22Rv1 (cell line): ENCODE data around the gene MCF2.
A peak's percentile ranks its signal among the peaks of the same experiment; 100 is the strongest.

Source experiments
- H3K27ac ChIP-seq: fragments of 450-650 bp; 2 replicates; pipeline ENCODE4 v1.5.1; 2017
- ZFX ChIP-seq: fragments of 450-650 bp; IDR thresholded peaks from 2 replicates; pipeline ENCODE4 v1.6.1; 2017; ENCODE audit warnings: antibody characterized with exemption, borderline replicate concordance
- TF ChIP-seq, protein P1 (sequence below): fragments of 450-650 bp; IDR thresholded peaks from 2 replicates; pipeline ENCODE4 v1.5.1; 2017; ENCODE audit warnings: mild to moderate bottlenecking

MCF2 gene

DNA sequence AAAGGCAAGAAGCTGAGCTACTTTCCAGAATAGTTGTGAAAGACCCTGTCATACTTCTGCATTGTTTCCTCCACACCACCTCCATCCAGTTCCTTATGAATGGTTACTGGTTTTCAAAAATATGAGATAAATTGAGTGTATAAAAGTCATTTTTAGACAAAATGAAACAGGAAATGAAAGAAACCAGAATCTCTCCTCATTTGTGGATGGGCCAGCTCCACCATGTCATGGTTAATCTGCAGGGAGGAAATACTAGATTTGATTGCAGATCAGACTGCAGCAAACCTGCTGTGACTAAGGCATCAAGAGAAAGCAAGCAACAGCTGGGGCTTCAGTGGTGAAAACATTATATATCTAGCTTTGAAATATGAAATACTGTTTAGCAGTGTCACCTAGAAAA lies 153.6 kb downstream of the MCF2 start:
- TF ChIP-seq ZFX: no peak
- TF ChIP-seq, protein P1, sequence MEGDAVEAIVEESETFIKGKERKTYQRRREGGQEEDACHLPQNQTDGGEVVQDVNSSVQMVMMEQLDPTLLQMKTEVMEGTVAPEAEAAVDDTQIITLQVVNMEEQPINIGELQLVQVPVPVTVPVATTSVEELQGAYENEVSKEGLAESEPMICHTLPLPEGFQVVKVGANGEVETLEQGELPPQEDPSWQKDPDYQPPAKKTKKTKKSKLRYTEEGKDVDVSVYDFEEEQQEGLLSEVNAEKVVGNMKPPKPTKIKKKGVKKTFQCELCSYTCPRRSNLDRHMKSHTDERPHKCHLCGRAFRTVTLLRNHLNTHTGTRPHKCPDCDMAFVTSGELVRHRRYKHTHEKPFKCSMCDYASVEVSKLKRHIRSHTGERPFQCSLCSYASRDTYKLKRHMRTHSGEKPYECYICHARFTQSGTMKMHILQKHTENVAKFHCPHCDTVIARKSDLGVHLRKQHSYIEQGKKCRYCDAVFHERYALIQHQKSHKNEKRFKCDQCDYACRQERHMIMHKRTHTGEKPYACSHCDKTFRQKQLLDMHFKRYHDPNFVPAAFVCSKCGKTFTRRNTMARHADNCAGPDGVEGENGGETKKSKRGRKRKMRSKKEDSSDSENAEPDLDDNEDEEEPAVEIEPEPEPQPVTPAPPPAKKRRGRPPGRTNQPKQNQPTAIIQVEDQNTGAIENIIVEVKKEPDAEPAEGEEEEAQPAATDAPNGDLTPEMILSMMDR: no peak
- H3K27ac ChIP-seq: no peak overlapping the region

DNA sequence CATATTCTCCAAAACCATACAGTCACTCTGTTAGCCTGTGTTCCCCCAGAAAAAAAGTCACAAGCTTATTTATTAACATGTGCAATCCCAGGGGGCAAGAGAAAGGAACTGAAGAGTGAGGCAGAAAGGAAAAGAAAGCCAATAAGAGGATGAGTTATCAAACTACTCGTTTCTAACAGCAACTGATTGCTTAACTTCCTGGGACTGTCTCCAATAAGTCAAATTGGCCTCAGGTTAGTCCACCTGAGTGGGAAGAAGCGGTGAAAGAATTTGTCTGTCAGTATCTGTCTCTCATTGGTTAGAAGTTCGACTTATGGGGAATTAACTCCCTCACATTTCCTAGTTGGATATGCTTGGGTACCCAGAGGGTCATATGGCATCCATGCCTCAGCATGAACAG lies 163.4 kb downstream of the MCF2 start:
- TF ChIP-seq, protein P1: no peak
- no peak for TF ChIP-seq ZFX
- H3K27ac ChIP-seq: peak overlapping the region; percentile 78

DNA sequence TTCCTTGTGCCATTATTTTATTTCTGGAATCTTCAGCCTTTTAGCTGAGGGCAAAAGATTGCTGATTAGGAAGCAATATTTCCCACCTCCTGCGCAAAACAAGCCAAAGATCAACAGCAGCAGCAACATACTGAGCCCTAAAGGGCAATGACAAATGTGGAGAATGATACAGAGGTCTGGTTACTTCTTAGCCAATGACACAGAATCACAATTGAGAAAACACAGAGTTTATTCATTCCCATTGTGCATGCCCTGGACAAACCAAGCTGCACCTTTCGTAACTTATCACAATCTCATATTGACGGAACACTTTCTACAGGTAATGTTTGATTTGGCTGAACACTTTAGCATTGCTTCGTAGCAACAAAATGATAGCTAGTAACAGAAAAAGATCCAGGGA lies 164.0 kb downstream of the MCF2 start:
- TF ChIP-seq ZFX: no peak
- TF ChIP-seq, protein P1: no peak
- H3K27ac ChIP-seq: peak overlapping the region; percentile 78

DNA sequence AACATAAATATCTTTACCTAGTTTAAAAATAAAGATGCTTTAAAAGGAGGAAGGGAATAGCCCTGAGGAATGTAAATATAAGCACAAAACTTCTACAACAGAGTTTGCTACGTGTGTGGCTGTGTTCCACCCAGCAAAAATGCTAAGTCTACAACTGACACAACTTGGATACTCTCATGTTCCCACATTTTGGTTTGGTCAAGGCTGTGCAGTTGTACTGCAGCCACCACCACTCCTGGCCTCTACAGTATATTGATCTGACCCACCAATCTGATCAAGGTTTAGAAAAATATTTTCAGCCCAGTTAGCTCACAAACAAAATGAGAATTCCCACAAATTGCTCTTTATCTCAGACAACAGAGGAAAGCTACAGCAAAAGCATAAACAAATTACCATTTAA lies 165.3 kb downstream of the MCF2 start:
- TF ChIP-seq ZFX: no peak
- TF ChIP-seq, protein P1: no peak

DNA sequence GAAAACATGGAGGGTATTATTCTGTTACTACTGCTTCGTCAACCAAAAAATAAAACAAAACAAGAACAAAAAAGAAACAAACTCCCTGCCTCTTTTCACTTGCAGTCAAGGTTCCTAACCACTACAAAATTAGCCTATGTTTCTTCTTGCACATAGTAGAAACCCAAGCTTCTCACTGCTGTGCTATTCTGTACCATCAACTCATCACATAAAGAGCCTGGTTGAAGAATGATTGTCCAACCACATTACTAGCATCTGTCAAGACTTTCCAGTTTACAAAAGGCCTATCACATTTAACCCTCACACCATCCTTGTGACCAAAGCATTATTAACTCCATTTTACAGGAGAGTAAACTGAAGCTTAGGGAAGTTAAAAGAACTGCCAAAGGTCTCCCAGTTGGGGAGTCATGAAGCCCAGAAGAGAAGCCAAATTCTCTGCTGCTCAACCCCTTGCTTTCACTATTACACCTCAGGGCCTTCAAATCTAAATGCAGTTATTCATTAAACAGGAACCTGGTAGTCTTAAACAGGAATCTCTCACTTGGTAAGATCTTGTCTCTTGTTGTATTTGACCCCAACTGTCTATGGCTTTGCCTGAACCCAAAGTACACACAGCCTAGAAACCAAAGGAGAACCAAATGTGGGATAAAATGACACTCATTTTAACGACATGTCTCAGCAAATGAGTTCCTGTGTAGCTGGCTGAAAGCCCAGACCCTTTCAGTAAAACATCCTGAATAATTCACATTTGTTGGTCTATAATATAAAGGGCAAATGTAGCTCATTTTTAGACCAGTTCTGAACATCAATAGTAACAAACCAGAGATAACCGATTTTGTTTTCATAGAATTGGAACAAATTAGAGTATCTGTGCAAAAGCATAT lies 168.8 kb downstream of the MCF2 start:
- H3K27ac ChIP-seq: no peak overlapping the region
- no peak for TF ChIP-seq ZFX
- TF ChIP-seq, protein P1: no peak

More for the DNA sequence above, 165.3 kb downstream of the MCF2 start:
- H3K27ac ChIP-seq: peak overlapping the region; percentile 78; the same call in 1 of the 2 replicates

DNA sequence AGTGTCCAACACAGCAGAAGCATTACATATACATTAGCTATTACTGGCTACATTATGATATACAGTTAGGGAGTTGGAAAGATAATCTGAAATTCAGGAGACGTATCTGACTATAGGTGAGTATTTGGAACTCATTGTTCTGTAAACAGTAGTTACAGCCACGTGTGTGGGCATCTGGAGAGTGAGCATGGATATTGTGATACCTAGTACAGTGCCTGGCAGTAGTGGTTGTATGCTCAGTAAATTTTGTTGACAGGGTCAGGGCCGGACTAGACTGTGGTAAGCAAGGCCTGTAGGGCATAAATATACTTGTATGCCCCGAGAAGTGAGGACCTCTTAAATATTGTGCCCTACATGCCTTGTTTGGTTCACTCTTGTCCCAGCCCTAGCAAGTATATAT lies 174.5 kb downstream of the MCF2 start:
- no peak for TF ChIP-seq ZFX
- no peak overlapping the region for H3K27ac ChIP-seq

DNA sequence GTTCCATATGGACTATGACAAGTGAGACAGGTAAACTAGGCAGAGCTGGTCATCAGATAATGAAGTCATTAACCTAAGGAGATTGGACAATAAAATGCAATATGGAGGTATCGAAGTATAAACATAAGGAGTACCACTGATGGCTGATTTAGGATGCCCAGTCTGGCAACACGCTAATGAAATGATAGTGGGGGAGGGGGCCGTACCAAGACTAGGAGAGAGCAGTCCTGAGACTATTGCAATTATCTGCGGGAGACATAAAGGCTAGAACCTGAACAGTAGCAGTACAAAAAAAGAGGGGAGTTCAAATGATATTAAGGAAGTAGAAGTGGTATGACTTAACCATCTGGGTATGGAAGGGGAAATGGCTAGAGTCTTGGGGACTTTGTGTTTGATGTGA lies 175.1 kb downstream of the MCF2 start:
- H3K27ac ChIP-seq: no peak overlapping the region
- no peak for TF ChIP-seq ZFX
- TF ChIP-seq, protein P1: no peak
